CD14-positive monocyte (primary cell): ENCODE measurements around the gene TMEM213. TPM values are rescaled to one million over a fixed set of nuclear protein-coding genes. Genes with fewer than 3 reads are reported as not detected.

Experiments
- DNase-seq, 3 donors: peaks; one replicate each; pipeline ENCODE4 v3.0.0-alpha.2; 2011 to 2022
- H2AFZ ChIP-seq: 2 replicates; pipeline ENCODE4 v1.6.0; 2012; ENCODE audit warnings: mild to moderate bottlenecking, low read depth, low read length, inconsistent platforms; ENCODE audit not compliant: insufficient read depth, poor library complexity, severe bottlenecking
- H3K27ac ChIP-seq, 2 donors: 1 replicate in 1 of 2; 2 replicates in 1 of 2; pipeline ENCODE4 v1.5.1; 2012 to 2013; ENCODE audit warnings: low read length in 2 of 2, control low read depth in 1 of 2, inconsistent platforms in 1 of 2, low read depth in 1 of 2, mild to moderate bottlenecking in 1 of 2
- H3K27me3 ChIP-seq, 2 donors: one replicate each; pipeline versions ENCODE4 v1.6.0 to v1.6.1; 2011 to 2013; ENCODE audit warnings: low read length in 2 of 2; ENCODE audit not compliant: control insufficient read depth in 2 of 2, insufficient read depth in 2 of 2
- H3K36me3 ChIP-seq, 2 donors: replicated peaks in 1 of 2; 1 replicate in 1 of 2; 2 replicates in 1 of 2; pipeline versions ENCODE4 v1.5.1 to v1.6.1; 2012 to 2013; ENCODE audit warnings: low read length in 2 of 2, control low read depth in 1 of 2, inconsistent platforms in 1 of 2, mild to moderate bottlenecking in 1 of 2; ENCODE audit not compliant: insufficient read depth in 2 of 2, control insufficient read depth in 1 of 2
- H3K4me1 ChIP-seq, 2 donors: 1 replicate in 1 of 2; 2 replicates in 1 of 2; pipeline versions ENCODE4 v1.5.1 to v1.6.1; 2012 to 2013; ENCODE audit warnings: low read length in 2 of 2, control low read depth in 1 of 2, inconsistent platforms in 1 of 2, mild to moderate bottlenecking in 1 of 2, moderate library complexity in 1 of 2; ENCODE audit not compliant: insufficient read depth in 2 of 2, control insufficient read depth in 1 of 2
- H3K4me2 ChIP-seq: replicated peaks from 2 replicates; pipeline ENCODE3; 2012; ENCODE audit warnings: low read length, moderate library complexity, mild to moderate bottlenecking; ENCODE audit not compliant: poor library complexity, severe bottlenecking; ENCODE audit errors: extremely low read depth
- H3K4me3 ChIP-seq, 3 experiments: fragments of 200-600 bp in 1 of 3; sonication (generic) in 1 of 3; replicated peaks in 1 of 3; 1 replicate in 2 of 3; 2 replicates in 1 of 3; pipeline ENCODE4 v1.5.1; 2011 to 2013; ENCODE audit warnings: low read length in 3 of 3, mild to moderate bottlenecking in 3 of 3, control low read depth in 2 of 3, low read depth in 2 of 3, inconsistent platforms in 1 of 3, moderate library complexity in 1 of 3
- H3K79me2 ChIP-seq: 2 replicates; pipeline ENCODE4 v1.6.0; 2012; ENCODE audit warnings: mild to moderate bottlenecking, control low read depth, inconsistent platforms, low read length, moderate library complexity; ENCODE audit not compliant: insufficient read depth
- H3K9ac ChIP-seq: 2 replicates; pipeline ENCODE4 v1.6.0; 2017; ENCODE audit warnings: low read length, mild to moderate bottlenecking; ENCODE audit not compliant: insufficient read depth, poor library complexity, severe bottlenecking
- H3K9me3 ChIP-seq, 2 donors: replicated peaks in 1 of 2; 1 replicate in 1 of 2; 2 replicates in 1 of 2; pipeline versions ENCODE4 v1.5.1 to v1.6.1; 2012 to 2013; ENCODE audit warnings: low read length in 2 of 2, control low read depth in 1 of 2; ENCODE audit not compliant: control insufficient read depth in 1 of 2, insufficient read depth in 1 of 2
- H4K20me1 ChIP-seq: 2 replicates; pipeline ENCODE4 v1.6.0; 2012; ENCODE audit warnings: mild to moderate bottlenecking, low read length, control low read depth, moderate library complexity; ENCODE audit not compliant: insufficient read depth
- H3K27ac Mint-ChIP-seq, 7 donors: one replicate each; pipeline ENCODE4 v1.8.0; 2020; ENCODE audit warnings: mild to moderate bottlenecking in 7 of 7, mixed read lengths in 7 of 7, moderate library complexity in 6 of 7, inconsistent platforms in 2 of 7
- H3K27me3 Mint-ChIP-seq, 3 donors: one replicate each; pipeline ENCODE4 v1.8.0; 2021 to 2022; ENCODE audit warnings: low read depth in 3 of 3, mild to moderate bottlenecking in 3 of 3, mixed read lengths in 3 of 3, moderate library complexity in 3 of 3, inconsistent platforms in 1 of 3
- H3K36me3 Mint-ChIP-seq, 2 donors: one replicate each; pipeline ENCODE4 v1.8.0; 2020; ENCODE audit warnings: mixed read lengths in 2 of 2, inconsistent platforms in 1 of 2, mild to moderate bottlenecking in 1 of 2
- H3K4me1 Mint-ChIP-seq: one replicate; pipeline ENCODE4 v1.8.0; 2020; ENCODE audit warnings: mild to moderate bottlenecking, mixed read lengths
- H3K4me3 Mint-ChIP-seq, 2 donors: one replicate each; pipeline ENCODE4 v1.8.0; 2020; ENCODE audit warnings: mild to moderate bottlenecking in 2 of 2, mixed read lengths in 2 of 2, moderate library complexity in 1 of 2
- H3K9me3 Mint-ChIP-seq, 7 donors: one replicate each; pipeline ENCODE4 v1.8.0; 2020 to 2022; ENCODE audit warnings: mixed read lengths in 7 of 7, mild to moderate bottlenecking in 6 of 7, moderate library complexity in 6 of 7, inconsistent platforms in 2 of 7
- WGBS: methylation state at CpG from one replicate; pipeline ENCODE4 v1.1.5; 2013; ENCODE audit warnings: missing lambda C conversion rate; ENCODE audit not compliant: insufficient coverage; 5-methylcytosine and 5-hydroxymethylcytosine counted together
- intact Hi-C, 2 donors: fragments of 100-400 bp; cut with micrococcal nuclease; formaldehyde crosslinking; loops; one replicate each; pipeline versions ENCODE4 v1.15.0 to v1.15.1; 2023
- polyA plus RNA-seq, 3 donors: library from polyadenylated mRNA; depleted of rRNA in 1 of 3; unstranded in 2 of 3; stranded (reverse) in 1 of 3; fragments of 300-500 nt in 2 of 3; fragments of >200 nt in 1 of 3; fragmentation: Illumina TruSeq in 2 of 3; gene quantifications; 1 replicate in 2 of 3; 2 replicates in 1 of 3; pipeline ENCODE4 v1.2.3, GENCODE V29; 2012 to 2021
- TF ChIP-seq, protein P1 (sequence below): fragments of 200-600 bp; IDR thresholded peaks from one replicate; pipeline ENCODE4 v1.8.0; 2022; ENCODE audit warnings: antibody characterized with exemption, mild to moderate bottlenecking

Gene TMEM213
- polyA plus RNA-seq, 3 donors = not detected

DNA sequence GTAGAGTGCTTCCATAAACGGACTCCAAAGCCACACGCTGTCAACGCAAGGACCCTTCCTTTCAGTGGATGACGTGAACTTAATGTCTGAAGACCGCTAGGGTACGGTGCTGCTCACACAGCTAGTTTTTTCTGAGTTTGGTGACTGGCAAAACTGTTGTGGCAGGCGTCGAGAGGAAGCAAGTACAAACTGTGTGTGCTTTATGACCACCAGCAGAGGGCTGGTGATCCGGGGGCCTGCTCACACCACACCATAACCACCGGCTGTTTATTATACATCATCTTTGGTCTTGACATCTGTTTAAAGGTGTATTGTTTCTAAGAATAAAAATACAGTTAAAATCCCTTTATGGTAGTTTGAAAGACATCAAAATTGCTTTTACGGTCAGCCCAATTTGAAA is 37.3 kb downstream of the TMEM213 start:
- H3K27me3 Mint-ChIP-seq = peaks cover 0 to 3% (median 2%) of the 10 kb centered on the region in 3 donors
- H4K20me1 ChIP-seq = no peaks in the 10 kb centered on the region
- H2AFZ ChIP-seq = no peak overlapping the region
- H3K4me2 ChIP-seq = no peak overlapping the region
- no peak overlapping the region for H3K4me3 Mint-ChIP-seq
- no peak overlapping the region for H3K27ac Mint-ChIP-seq
- H3K27ac ChIP-seq = no peak overlapping the region
- H3K27me3 ChIP-seq = no peaks in the 10 kb centered on the region
- TF ChIP-seq, protein P1, sequence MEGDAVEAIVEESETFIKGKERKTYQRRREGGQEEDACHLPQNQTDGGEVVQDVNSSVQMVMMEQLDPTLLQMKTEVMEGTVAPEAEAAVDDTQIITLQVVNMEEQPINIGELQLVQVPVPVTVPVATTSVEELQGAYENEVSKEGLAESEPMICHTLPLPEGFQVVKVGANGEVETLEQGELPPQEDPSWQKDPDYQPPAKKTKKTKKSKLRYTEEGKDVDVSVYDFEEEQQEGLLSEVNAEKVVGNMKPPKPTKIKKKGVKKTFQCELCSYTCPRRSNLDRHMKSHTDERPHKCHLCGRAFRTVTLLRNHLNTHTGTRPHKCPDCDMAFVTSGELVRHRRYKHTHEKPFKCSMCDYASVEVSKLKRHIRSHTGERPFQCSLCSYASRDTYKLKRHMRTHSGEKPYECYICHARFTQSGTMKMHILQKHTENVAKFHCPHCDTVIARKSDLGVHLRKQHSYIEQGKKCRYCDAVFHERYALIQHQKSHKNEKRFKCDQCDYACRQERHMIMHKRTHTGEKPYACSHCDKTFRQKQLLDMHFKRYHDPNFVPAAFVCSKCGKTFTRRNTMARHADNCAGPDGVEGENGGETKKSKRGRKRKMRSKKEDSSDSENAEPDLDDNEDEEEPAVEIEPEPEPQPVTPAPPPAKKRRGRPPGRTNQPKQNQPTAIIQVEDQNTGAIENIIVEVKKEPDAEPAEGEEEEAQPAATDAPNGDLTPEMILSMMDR = no peak
- no peaks in the 10 kb centered on the region for H3K79me2 ChIP-seq
- WGBS = 100% methylated on average over 4 of the region's 11 CpGs
- H3K9me3 ChIP-seq = no peaks in the 10 kb centered on the region
- H3K36me3 Mint-ChIP-seq = no peaks in the 10 kb centered on the region
- H3K36me3 ChIP-seq = no peaks in the 10 kb centered on the region
- no peak overlapping the region for H3K4me3 ChIP-seq
- H3K9me3 Mint-ChIP-seq = no peaks in the 10 kb centered on the region
- H3K4me1 Mint-ChIP-seq = no peaks in the 10 kb centered on the region
- no peaks in the 10 kb centered on the region for H3K4me1 ChIP-seq
- intact Hi-C loops = no loop called here
- H3K9ac ChIP-seq = no peak overlapping the region
- DNase-seq = no peak

- TF ChIP-seq, protein P1 = no peak
- H3K9me3 ChIP-seq = no peaks in the 10 kb centered on the region
- H3K27ac ChIP-seq = no peak overlapping the region
- Mint-ChIP-seq H3K9me3 (no peaks in the 10 kb centered on the region), H3K4me3 (no peak overlapping the region), H3K27ac (no peak overlapping the region), H3K27me3 (peaks cover 0 to 3% (median 1%) of the 10 kb centered on the region in 3 donors), H3K4me1 (peaks cover 4% of the 10 kb centered on the region), H3K36me3 (no peaks in the 10 kb centered on the region)
- no peaks in the 10 kb centered on the region for H3K4me1 ChIP-seq
- no peaks in the 10 kb centered on the region for H3K36me3 ChIP-seq
- no peak overlapping the region for H3K9ac ChIP-seq
- H3K4me3 ChIP-seq = no peak overlapping the region
- no peaks in the 10 kb centered on the region for H3K27me3 ChIP-seq
- H3K4me2 ChIP-seq = no peak overlapping the region
- DNase-seq = no peak
- H4K20me1 ChIP-seq = no peaks in the 10 kb centered on the region
- H2AFZ ChIP-seq = no peak overlapping the region
- intact Hi-C loops = no loop called here
- 91% methylated on average over 13 of the region's 13 CpGs for WGBS
- H3K79me2 ChIP-seq = no peaks in the 10 kb centered on the region
These were observed 39.8 kb downstream of the TMEM213 start for GRCh38 chr7:138837627-138838026.
